Measurements from ENCODE around the gene YY1.

DNA sequence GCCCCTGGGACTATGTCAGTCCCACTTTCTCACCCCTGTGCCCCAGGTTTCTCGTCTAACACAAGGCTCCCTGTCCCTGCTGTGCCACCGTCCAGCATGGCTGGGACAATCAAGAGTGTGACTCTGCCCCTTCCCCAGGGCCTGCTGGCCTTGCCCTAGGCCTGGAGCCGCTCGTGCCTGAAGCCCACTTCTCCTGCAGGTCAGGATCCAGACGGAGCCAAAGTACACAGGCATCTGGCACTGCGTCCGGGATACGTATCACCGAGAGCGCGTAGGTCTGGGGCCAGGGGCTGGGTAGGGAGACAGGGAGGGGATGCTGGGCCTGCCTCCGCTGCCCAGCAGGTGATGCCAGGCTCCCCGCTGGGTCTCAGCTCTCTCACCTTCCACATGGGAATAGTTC lies 87.0 kb downstream of the YY1 start:
- TF ChIP-seq, protein P1, sequence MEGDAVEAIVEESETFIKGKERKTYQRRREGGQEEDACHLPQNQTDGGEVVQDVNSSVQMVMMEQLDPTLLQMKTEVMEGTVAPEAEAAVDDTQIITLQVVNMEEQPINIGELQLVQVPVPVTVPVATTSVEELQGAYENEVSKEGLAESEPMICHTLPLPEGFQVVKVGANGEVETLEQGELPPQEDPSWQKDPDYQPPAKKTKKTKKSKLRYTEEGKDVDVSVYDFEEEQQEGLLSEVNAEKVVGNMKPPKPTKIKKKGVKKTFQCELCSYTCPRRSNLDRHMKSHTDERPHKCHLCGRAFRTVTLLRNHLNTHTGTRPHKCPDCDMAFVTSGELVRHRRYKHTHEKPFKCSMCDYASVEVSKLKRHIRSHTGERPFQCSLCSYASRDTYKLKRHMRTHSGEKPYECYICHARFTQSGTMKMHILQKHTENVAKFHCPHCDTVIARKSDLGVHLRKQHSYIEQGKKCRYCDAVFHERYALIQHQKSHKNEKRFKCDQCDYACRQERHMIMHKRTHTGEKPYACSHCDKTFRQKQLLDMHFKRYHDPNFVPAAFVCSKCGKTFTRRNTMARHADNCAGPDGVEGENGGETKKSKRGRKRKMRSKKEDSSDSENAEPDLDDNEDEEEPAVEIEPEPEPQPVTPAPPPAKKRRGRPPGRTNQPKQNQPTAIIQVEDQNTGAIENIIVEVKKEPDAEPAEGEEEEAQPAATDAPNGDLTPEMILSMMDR (conservative IDR thresholded peaks at IDR 0.05 in 1 of 2, IDR thresholded peaks at IDR 0.05 in 1 of 2; ENCODE audit: extremely low read depth in 1 of 2, insufficient read depth in 1 of 2, low read depth in 1 of 2, low read length in 2 of 2) = no peak
- no peak for TF ChIP-seq EZH2 (IDR thresholded peaks at IDR 0.05; ENCODE audit: borderline replicate concordance, low read length)

Data from mammary epithelial cell (primary cell).